ENCODE data around the gene COL9A2. TPM values are rescaled to one million over a fixed set of nuclear protein-coding genes. Genes with fewer than 3 reads are reported as not detected.
A peak's percentile ranks its signal among the peaks of the same experiment; 100 is the strongest.

Gene COL9A2
- total and polyA plus RNA-seq, 11 donors, result 0.14 to 1.4 (median 0.50) TPM; not detected in 1

- 62 to 72% (median 69%) methylated on average over 5 to 6 of the region's 6 CpGs for WGBS, 4 donors
- no peak overlapping the region for H3K27ac ChIP-seq
- intact Hi-C loops (cut with DNase I), result no loop called here
- peaks cover 0 to 10% (median 0%) of the 10 kb centered on the region in 9 donors for H3K27me3 ChIP-seq
- H3K36me3 ChIP-seq, result no peaks in the 10 kb centered on the region
- H3K9me3 ChIP-seq, result no peaks in the 10 kb centered on the region
- DNase-seq, result peak in 3 of 5 donors; percentile 41 to 64 (median 52)
- no peak for TF ChIP-seq POLR2A (IDR thresholded peaks at IDR 0.05)
- H3K4me1 ChIP-seq, result peaks cover 0 to 13% (median 0%) of the 10 kb centered on the region in 12 donors
- no peak overlapping the region for H3K4me3 ChIP-seq
- peak; percentile 76 to 86 (median 82) for ATAC-seq
Observed at GRCh38 chr1:40308036-40308727, 8.9 kb downstream of the COL9A2 start.

DNA sequence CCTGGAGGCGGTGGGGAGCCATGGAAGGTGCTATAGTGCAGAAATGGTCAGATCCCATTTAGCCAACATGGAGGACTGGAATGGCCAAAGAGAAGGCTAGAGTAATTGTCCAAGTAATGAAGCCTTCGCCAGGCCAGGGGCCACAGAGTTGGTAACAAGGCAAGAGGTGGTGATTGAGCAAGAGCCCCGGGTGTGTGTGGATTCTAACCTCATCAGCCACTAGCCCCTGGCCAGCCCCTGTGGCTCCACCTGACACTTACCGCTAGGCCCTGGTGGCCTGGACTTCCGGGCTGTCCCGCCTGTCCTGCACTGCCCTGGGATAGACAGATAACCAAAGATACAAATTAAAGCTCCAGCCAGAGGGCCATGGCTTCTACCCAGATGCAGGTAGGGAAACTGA lies 9.9 kb downstream of the COL9A2 start:
- no peak for TF ChIP-seq POLR2A (IDR thresholded peaks at IDR 0.05)
- TF ChIP-seq, protein P1, sequence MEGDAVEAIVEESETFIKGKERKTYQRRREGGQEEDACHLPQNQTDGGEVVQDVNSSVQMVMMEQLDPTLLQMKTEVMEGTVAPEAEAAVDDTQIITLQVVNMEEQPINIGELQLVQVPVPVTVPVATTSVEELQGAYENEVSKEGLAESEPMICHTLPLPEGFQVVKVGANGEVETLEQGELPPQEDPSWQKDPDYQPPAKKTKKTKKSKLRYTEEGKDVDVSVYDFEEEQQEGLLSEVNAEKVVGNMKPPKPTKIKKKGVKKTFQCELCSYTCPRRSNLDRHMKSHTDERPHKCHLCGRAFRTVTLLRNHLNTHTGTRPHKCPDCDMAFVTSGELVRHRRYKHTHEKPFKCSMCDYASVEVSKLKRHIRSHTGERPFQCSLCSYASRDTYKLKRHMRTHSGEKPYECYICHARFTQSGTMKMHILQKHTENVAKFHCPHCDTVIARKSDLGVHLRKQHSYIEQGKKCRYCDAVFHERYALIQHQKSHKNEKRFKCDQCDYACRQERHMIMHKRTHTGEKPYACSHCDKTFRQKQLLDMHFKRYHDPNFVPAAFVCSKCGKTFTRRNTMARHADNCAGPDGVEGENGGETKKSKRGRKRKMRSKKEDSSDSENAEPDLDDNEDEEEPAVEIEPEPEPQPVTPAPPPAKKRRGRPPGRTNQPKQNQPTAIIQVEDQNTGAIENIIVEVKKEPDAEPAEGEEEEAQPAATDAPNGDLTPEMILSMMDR (IDR thresholded peaks at IDR 0.05), result no peak
- 85 to 94% (median 92%) methylated on average over 5 to 6 of the region's 6 CpGs for WGBS, 4 donors
- Histone ChIP-seq H3K27ac (no peak overlapping the region), H3K36me3 (no peaks in the 10 kb centered on the region), H3K4me1 (peaks cover 0 to 4% (median 0%) of the 10 kb centered on the region in 12 donors), H3K4me3 (no peak overlapping the region), H3K27me3 (peaks cover 0 to 14% (median 0%) of the 10 kb centered on the region in 9 donors), H3K9me3 (no peaks in the 10 kb centered on the region)
- DNase-seq, result no peak
- no peak for ATAC-seq
- intact Hi-C loops (cut with DNase I), result no loop called here

- Histone ChIP-seq H3K4me1 (peaks cover 0 to 4% (median 0%) of the 10 kb centered on the region in 12 donors), H3K27me3 (peaks cover 0 to 14% (median 0%) of the 10 kb centered on the region in 9 donors), H3K9me3 (no peaks in the 10 kb centered on the region), H3K36me3 (no peaks in the 10 kb centered on the region), H3K27ac (no peak overlapping the region), H3K4me3 (no peak overlapping the region)
- DNase-seq (no peak), ATAC-seq (no peak)
- TF ChIP-seq, protein P1 (IDR thresholded peaks at IDR 0.05), result no peak
- TF ChIP-seq POLR2A (IDR thresholded peaks at IDR 0.05), result no peak
- WGBS, 4 donors, result 90 to 97% (median 91%) methylated on average over 4 of the region's 4 CpGs
- intact Hi-C loops (cut with DNase I), result no loop called here
Observed at GRCh38 chr1:40306296-40306695, 10.8 kb downstream of the COL9A2 start.

GRCh38 chr1:40305871-40306270 lies 11.2 kb downstream of the COL9A2 start:
- Histone ChIP-seq H3K27ac (no peak overlapping the region), H3K27me3 (peaks cover 0 to 14% (median 0%) of the 10 kb centered on the region in 9 donors), H3K36me3 (no peaks in the 10 kb centered on the region), H3K9me3 (no peaks in the 10 kb centered on the region), H3K4me3 (no peak overlapping the region), H3K4me1 (peaks cover 0 to 4% (median 0%) of the 10 kb centered on the region in 12 donors)
- DNase-seq (no peak), ATAC-seq (no peak)
- WGBS, 4 donors, result 59 to 90% (median 83%) methylated on average over 2 of the region's 2 CpGs
- TF ChIP-seq, protein P1 (IDR thresholded peaks at IDR 0.05), result peak in 1 of 12 donors; percentile 1
- TF ChIP-seq POLR2A (IDR thresholded peaks at IDR 0.05), result no peak
- intact Hi-C loops (cut with DNase I), result no loop called here
